Measurements from ENCODE around the gene MSRB3. TPM values are rescaled to one million over a fixed set of nuclear protein-coding genes. Genes with fewer than 3 reads are reported as not detected.

MSRB3 gene
- total RNA-seq, 1 experiment from 2014 or later: 0.55 TPM

- TF ChIP-seq CTCF (conservative IDR thresholded peaks at IDR 0.05) (no peak), EZH2 (IDR thresholded peaks at IDR 0.05; ENCODE audit: low read depth) (no peak)
- ChIA-PET POLR2A (ENCODE audit: unreplicated experiment) (no interaction called here), CTCF (no interaction called here)
- peak overlapping the region; percentile 96 for H2AFZ ChIP-seq
- 0 out of 2 replicates have a peak, but pooled peaks cover 5% of the 10 kb centered on the region for H3F3A ChIP-seq (ENCODE audit: insufficient read depth, low read depth)
- no peaks in the 10 kb centered on the region for H4K20me1 ChIP-seq (ENCODE audit: insufficient read depth)
- H3K4me2 ChIP-seq: peak overlapping the region; percentile 95
- no peaks in the 10 kb centered on the region for H3K9me3 ChIP-seq (ENCODE audit: insufficient read depth, low read depth)
- H3K79me2 ChIP-seq (ENCODE audit: low read depth): no peaks in the 10 kb centered on the region
- no peaks in the 10 kb centered on the region for H3K9me2 ChIP-seq (ENCODE audit: insufficient read depth)
- H3K27me3 ChIP-seq (ENCODE audit: insufficient read depth, low read depth): peaks cover 18% of the 10 kb centered on the region; the same call in 1 of the 2 replicates
- no peak overlapping the region for H3K27ac ChIP-seq
- intact Hi-C loops (cut with micrococcal nuclease; ENCODE audit: unreplicated experiment): loop anchor here (10.0 kb wide), 1 partner anchor 483 kb away; no protein-coding TSS in a partner anchor
- no TSS peak for BruUV-seq (replicated peaks)
- DNase-seq: no peak
- no peaks in the 10 kb centered on the region for H3K36me3 ChIP-seq (ENCODE audit: low read depth)
- H3K4me3 ChIP-seq: peak overlapping the region; percentile 82; the same call in 1 of the 2 replicates
- H3K4me1 ChIP-seq (replicated peaks; ENCODE audit: insufficient read depth): peaks cover 4% of the 10 kb centered on the region; the same call in 1 of the 2 replicates
Observed at GRCh38 chr12:65277994-65278575, 398 bp upstream of the MSRB3 start.

GRCh38 chr12:65279369-65280112, 1.1 kb downstream of the MSRB3 start:
- H3F3A ChIP-seq (ENCODE audit: insufficient read depth, low read depth): 0 out of 2 replicates have a peak, but pooled peaks cover 5% of the 10 kb centered on the region
- peak overlapping the region; percentile 95 for H3K4me2 ChIP-seq
- no peak for TF ChIP-seq EZH2 (IDR thresholded peaks at IDR 0.05; ENCODE audit: low read depth)
- TF ChIP-seq CTCF (conservative IDR thresholded peaks at IDR 0.05): no peak
- ChIA-PET CTCF (no interaction called here), POLR2A (ENCODE audit: unreplicated experiment) (no interaction called here)
- H3K79me2 ChIP-seq (ENCODE audit: low read depth): no peaks in the 10 kb centered on the region
- H4K20me1 ChIP-seq (ENCODE audit: insufficient read depth): no peaks in the 10 kb centered on the region
- peak overlapping the region; percentile 96; the same call in 1 of the 2 replicates for H2AFZ ChIP-seq
- H3K27me3 ChIP-seq (ENCODE audit: insufficient read depth, low read depth): peaks cover 18% of the 10 kb centered on the region; the same call in 1 of the 2 replicates
- no peaks in the 10 kb centered on the region for H3K36me3 ChIP-seq (ENCODE audit: low read depth)
- no peaks in the 10 kb centered on the region for H3K9me3 ChIP-seq (ENCODE audit: insufficient read depth, low read depth)
- no peaks in the 10 kb centered on the region for H3K9me2 ChIP-seq (ENCODE audit: insufficient read depth)
- peak overlapping the region; percentile 82 for H3K4me3 ChIP-seq
- DNase-seq: no peak
- peaks cover 4% of the 10 kb centered on the region; the same call in 1 of the 2 replicates for H3K4me1 ChIP-seq (replicated peaks; ENCODE audit: insufficient read depth)
- BruUV-seq (replicated peaks): no TSS peak
- intact Hi-C loops (cut with micrococcal nuclease; ENCODE audit: unreplicated experiment): loop anchor here (5.0 to 10.0 kb wide), 2 partner anchors 387 to 485 kb away; no protein-coding TSS in a partner anchor
- no peak overlapping the region for H3K27ac ChIP-seq

- H3K36me3 ChIP-seq (ENCODE audit: low read depth): no peaks in the 10 kb centered on the region
- H3F3A ChIP-seq (ENCODE audit: insufficient read depth, low read depth): 0 out of 2 replicates have a peak, but pooled peaks cover 5% of the 10 kb centered on the region
- intact Hi-C loops (cut with micrococcal nuclease; ENCODE audit: unreplicated experiment): loop anchor here (5.0 kb wide), 1 partner anchor 388 kb away; no protein-coding TSS in a partner anchor
- H2AFZ ChIP-seq: no peak overlapping the region
- H3K27me3 ChIP-seq (ENCODE audit: insufficient read depth, low read depth): peaks cover 18% of the 10 kb centered on the region; the same call in 1 of the 2 replicates
- H3K27ac ChIP-seq: no peak overlapping the region
- peaks cover 4% of the 10 kb centered on the region; the same call in 1 of the 2 replicates for H3K4me1 ChIP-seq (replicated peaks; ENCODE audit: insufficient read depth)
- ChIA-PET POLR2A (ENCODE audit: unreplicated experiment) (no interaction called here), CTCF (no interaction called here)
- DNase-seq: no peak
- no peaks in the 10 kb centered on the region for H3K9me3 ChIP-seq (ENCODE audit: insufficient read depth, low read depth)
- no peak overlapping the region for H3K4me3 ChIP-seq
- no TSS peak for BruUV-seq (replicated peaks)
- no peaks in the 10 kb centered on the region for H3K79me2 ChIP-seq (ENCODE audit: low read depth)
- no peak for TF ChIP-seq CTCF (conservative IDR thresholded peaks at IDR 0.05)
- no peak for TF ChIP-seq EZH2 (IDR thresholded peaks at IDR 0.05; ENCODE audit: low read depth)
- no peaks in the 10 kb centered on the region for H3K9me2 ChIP-seq (ENCODE audit: insufficient read depth)
- no peaks in the 10 kb centered on the region for H4K20me1 ChIP-seq (ENCODE audit: insufficient read depth)
- no peak overlapping the region for H3K4me2 ChIP-seq
Observed at GRCh38 chr12:65280306-65280705, 1.8 kb downstream of the MSRB3 start.
